AG10803 (cell line): ENCODE data around the gene DDX1.
A peak's percentile ranks its signal among the peaks of the same experiment; 100 is the strongest.

ENCODE experiments used
- DNase-seq: peaks from one replicate; pipeline ENCODE4 v3.0.0; 2010; ENCODE audit warnings: low read depth
- H3K4me3 ChIP-seq: 2 replicates; pipeline ENCODE4 v1.5.1; 2011; ENCODE audit warnings: mild to moderate bottlenecking, low read length, control low read depth
- TF ChIP-seq, protein P1 (sequence below): conservative IDR thresholded peaks from 2 replicates; pipeline ENCODE4 v1.5.1; 2011; ENCODE audit warnings: mild to moderate bottlenecking, low read length, control low read depth, inconsistent platforms

Gene DDX1

DNA sequence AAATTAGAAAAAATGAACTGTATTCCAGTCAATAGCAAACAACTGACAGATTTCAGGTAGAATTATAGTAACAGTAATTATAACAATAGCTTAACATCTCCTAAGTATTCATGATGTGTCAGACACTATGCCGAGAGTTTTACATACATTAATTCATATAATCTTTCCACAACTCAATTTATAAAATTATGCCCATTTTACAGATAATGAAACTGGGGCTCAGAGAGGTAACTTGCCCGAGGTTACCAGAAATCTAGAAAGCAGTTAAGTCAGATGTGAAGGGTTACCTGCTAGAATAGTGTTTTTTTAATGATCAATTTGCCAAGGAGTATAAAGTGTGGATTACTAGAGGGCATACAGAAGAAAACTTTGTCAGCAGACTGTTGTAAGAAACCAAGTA lies 42.7 kb upstream of the DDX1 start:
- no peak overlapping the region for H3K4me3 ChIP-seq
- DNase-seq, result no peak
- TF ChIP-seq, protein P1, sequence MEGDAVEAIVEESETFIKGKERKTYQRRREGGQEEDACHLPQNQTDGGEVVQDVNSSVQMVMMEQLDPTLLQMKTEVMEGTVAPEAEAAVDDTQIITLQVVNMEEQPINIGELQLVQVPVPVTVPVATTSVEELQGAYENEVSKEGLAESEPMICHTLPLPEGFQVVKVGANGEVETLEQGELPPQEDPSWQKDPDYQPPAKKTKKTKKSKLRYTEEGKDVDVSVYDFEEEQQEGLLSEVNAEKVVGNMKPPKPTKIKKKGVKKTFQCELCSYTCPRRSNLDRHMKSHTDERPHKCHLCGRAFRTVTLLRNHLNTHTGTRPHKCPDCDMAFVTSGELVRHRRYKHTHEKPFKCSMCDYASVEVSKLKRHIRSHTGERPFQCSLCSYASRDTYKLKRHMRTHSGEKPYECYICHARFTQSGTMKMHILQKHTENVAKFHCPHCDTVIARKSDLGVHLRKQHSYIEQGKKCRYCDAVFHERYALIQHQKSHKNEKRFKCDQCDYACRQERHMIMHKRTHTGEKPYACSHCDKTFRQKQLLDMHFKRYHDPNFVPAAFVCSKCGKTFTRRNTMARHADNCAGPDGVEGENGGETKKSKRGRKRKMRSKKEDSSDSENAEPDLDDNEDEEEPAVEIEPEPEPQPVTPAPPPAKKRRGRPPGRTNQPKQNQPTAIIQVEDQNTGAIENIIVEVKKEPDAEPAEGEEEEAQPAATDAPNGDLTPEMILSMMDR, result no peak

DNA sequence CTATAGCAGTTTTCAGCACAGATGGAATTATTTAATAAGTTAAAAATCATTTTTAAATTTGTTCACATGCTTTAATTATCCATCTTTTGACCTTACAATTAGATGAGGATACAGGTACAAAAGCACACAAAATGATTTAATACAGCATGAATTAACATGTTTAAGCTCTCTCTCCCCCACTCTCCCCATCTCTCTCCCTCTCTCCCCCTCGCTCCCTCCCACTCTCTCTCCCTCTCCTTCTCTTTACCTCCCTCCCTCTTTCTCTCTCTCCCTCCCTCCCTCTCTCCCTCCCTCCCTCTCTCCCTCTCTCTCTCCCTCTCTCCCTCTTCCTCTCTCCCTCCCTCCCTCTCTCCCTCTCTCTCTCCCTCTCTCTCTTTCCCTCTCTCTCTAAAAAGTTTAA lies 38.1 kb upstream of the DDX1 start:
- no peak for DNase-seq
- TF ChIP-seq, protein P1, result no peak
- no peak overlapping the region for H3K4me3 ChIP-seq

- TF ChIP-seq, protein P1, result no peak
- DNase-seq, result no peak
- no peak overlapping the region for H3K4me3 ChIP-seq
These were observed 37.7 kb upstream of the DDX1 start for GRCh38 chr2:15553951-15554350.

GRCh38 chr2:15554525-15555218 lies 37.0 kb upstream of the DDX1 start:
- H3K4me3 ChIP-seq, result no peak overlapping the region
- DNase-seq, result peak; percentile 19
- TF ChIP-seq, protein P1, result no peak

- DNase-seq, result no peak
- no peak overlapping the region for H3K4me3 ChIP-seq
- TF ChIP-seq, protein P1, result no peak
These were observed 35.9 kb upstream of the DDX1 start for GRCh38 chr2:15555760-15556193.

DNA sequence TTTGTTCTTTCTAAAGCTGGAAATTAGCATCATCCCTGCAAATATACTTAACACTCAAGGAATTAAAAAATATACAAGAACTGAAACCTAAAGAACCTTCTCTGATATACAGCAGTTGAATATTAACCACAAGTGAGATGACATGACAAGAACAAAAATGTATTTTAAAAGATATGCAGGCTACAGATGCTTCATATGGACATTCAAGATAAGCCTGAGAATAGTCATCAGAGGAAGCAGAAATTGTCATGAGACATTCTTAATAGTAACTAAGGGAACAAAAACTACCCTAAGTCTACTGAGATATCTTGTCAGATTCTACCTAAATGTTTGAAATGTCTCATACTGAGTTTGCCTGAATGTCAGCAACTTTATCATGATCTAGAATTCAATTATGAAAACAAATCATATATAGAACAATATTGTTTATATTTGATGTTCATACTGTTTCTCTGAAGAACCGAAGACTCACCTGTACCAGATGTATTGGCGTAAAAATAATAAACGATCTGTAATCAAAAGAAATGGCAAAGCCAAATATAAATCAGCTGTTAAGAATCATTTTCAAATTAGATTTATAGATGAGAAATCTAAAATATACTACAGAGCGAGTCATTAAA lies 35.2 kb upstream of the DDX1 start:
- TF ChIP-seq, protein P1, result no peak
- no peak for DNase-seq
- H3K4me3 ChIP-seq, result no peak overlapping the region

DNA sequence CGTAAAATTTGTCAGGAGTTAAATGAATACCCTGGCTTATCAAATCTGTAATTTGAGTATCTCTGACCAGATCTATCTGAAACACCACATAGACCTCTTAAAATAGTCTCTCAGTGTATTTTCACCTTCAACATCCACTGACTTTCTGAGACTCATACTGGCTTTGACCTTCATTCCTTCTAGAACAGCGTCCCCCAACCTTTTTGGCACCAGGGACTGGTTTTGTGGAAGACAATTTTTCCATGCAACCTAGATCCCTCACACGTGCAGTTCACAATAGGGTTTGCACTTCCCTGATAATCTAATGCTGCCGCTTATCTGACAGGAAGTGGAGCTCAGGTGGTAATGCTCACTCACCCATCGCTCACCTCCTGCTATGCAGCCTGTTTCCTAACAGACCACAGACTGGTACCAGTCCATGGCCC lies 33.8 kb upstream of the DDX1 start:
- H3K4me3 ChIP-seq, result no peak overlapping the region
- no peak for DNase-seq
- TF ChIP-seq, protein P1, result no peak
